ENCODE results near the gene THAP4.

THAP4 gene

GRCh38 chr2:241550616-241551580 is 86.1 kb downstream of the THAP4 start:
- TF ChIP-seq, protein P1, sequence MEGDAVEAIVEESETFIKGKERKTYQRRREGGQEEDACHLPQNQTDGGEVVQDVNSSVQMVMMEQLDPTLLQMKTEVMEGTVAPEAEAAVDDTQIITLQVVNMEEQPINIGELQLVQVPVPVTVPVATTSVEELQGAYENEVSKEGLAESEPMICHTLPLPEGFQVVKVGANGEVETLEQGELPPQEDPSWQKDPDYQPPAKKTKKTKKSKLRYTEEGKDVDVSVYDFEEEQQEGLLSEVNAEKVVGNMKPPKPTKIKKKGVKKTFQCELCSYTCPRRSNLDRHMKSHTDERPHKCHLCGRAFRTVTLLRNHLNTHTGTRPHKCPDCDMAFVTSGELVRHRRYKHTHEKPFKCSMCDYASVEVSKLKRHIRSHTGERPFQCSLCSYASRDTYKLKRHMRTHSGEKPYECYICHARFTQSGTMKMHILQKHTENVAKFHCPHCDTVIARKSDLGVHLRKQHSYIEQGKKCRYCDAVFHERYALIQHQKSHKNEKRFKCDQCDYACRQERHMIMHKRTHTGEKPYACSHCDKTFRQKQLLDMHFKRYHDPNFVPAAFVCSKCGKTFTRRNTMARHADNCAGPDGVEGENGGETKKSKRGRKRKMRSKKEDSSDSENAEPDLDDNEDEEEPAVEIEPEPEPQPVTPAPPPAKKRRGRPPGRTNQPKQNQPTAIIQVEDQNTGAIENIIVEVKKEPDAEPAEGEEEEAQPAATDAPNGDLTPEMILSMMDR (IDR thresholded peaks at IDR 0.05; ENCODE audit: insufficient read depth, low read length, poor library complexity, severe bottlenecking): no peak
- TF ChIP-seq EZH2phosphoT487 (conservative IDR thresholded peaks at IDR 0.05; ENCODE audit: low read length): no peak
- Histone ChIP-seq H3K27me3 (ENCODE audit: low read length) (no peaks in the 10 kb centered on the region), H3K36me3 (ENCODE audit: low read length) (no peaks in the 10 kb centered on the region), H3K4me3 (ENCODE audit: insufficient read depth, low read length, poor library complexity, severe bottlenecking) (no peak overlapping the region), H2AFZ (ENCODE audit: low read depth, low read length, severe bottlenecking) (no peak overlapping the region), H3F3A (ENCODE audit: insufficient read depth) (no peaks in the 10 kb centered on the region), H3K9me2 (replicated peaks; ENCODE audit: insufficient read depth, low read length) (no peaks in the 10 kb centered on the region), H3K9ac (ENCODE audit: low read length) (no peak overlapping the region), H3K9me3 (ENCODE audit: insufficient read depth, low read length) (no peaks in the 10 kb centered on the region), H3K27ac (ENCODE audit: low read depth, low read length) (no peak overlapping the region), H4K20me1 (ENCODE audit: low read depth, low read length) (no peaks in the 10 kb centered on the region), H3K79me2 (ENCODE audit: insufficient read depth, low read length) (no peaks in the 10 kb centered on the region), H3K4me2 (ENCODE audit: low read depth, low read length, poor library complexity, severe bottlenecking) (no peak overlapping the region)

DNA sequence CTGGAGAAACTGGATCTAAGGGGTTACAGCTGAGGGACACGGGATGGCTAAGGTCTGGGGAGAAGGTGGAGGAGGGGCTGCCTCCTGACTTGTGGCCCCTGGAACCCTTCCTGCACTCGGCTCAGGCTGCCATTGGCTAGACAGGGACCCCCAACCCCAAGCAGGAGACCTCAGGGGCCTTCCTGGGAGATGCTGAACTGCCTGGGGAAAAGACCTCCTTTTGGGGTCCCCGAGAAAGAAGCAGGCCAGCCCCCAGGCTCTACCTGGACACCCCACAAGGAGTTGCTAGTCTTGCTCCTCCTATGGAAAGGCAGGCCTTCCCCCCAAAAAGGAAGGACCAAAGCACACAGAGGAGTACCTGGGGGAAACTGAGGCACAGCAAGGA is 88.5 kb downstream of the THAP4 start:
- Histone ChIP-seq H3K4me3 (ENCODE audit: insufficient read depth, low read length, poor library complexity, severe bottlenecking) (no peak overlapping the region), H2AFZ (ENCODE audit: low read depth, low read length, severe bottlenecking) (no peak overlapping the region), H3K9ac (ENCODE audit: low read length) (no peak overlapping the region), H3K36me3 (ENCODE audit: low read length) (no peaks in the 10 kb centered on the region), H4K20me1 (ENCODE audit: low read depth, low read length) (no peaks in the 10 kb centered on the region), H3K79me2 (ENCODE audit: insufficient read depth, low read length) (no peaks in the 10 kb centered on the region), H3K27ac (ENCODE audit: low read depth, low read length) (no peak overlapping the region), H3K9me2 (replicated peaks; ENCODE audit: insufficient read depth, low read length) (no peaks in the 10 kb centered on the region), H3K9me3 (ENCODE audit: insufficient read depth, low read length) (no peaks in the 10 kb centered on the region), H3K27me3 (ENCODE audit: low read length) (no peaks in the 10 kb centered on the region), H3F3A (ENCODE audit: insufficient read depth) (no peaks in the 10 kb centered on the region), H3K4me2 (ENCODE audit: low read depth, low read length, poor library complexity, severe bottlenecking) (no peak overlapping the region)
- no peak for TF ChIP-seq EZH2phosphoT487 (conservative IDR thresholded peaks at IDR 0.05; ENCODE audit: low read length)
- TF ChIP-seq, protein P1 (IDR thresholded peaks at IDR 0.05; ENCODE audit: insufficient read depth, low read length, poor library complexity, severe bottlenecking): no peak

GRCh38 chr2:241547781-241548450 is 89.0 kb downstream of the THAP4 start:
- Histone ChIP-seq H3K79me2 (ENCODE audit: insufficient read depth, low read length) (no peaks in the 10 kb centered on the region), H3K4me3 (ENCODE audit: insufficient read depth, low read length, poor library complexity, severe bottlenecking) (no peak overlapping the region), H3K4me2 (ENCODE audit: low read depth, low read length, poor library complexity, severe bottlenecking) (no peak overlapping the region), H3K36me3 (ENCODE audit: low read length) (no peaks in the 10 kb centered on the region), H3K9me2 (replicated peaks; ENCODE audit: insufficient read depth, low read length) (no peaks in the 10 kb centered on the region), H3F3A (ENCODE audit: insufficient read depth) (no peaks in the 10 kb centered on the region), H2AFZ (ENCODE audit: low read depth, low read length, severe bottlenecking) (no peak overlapping the region), H4K20me1 (ENCODE audit: low read depth, low read length) (no peaks in the 10 kb centered on the region), H3K9me3 (ENCODE audit: insufficient read depth, low read length) (no peaks in the 10 kb centered on the region), H3K27me3 (ENCODE audit: low read length) (no peaks in the 10 kb centered on the region), H3K27ac (ENCODE audit: low read depth, low read length) (no peak overlapping the region), H3K9ac (ENCODE audit: low read length) (no peak overlapping the region)
- TF ChIP-seq, protein P1 (IDR thresholded peaks at IDR 0.05; ENCODE audit: insufficient read depth, low read length, poor library complexity, severe bottlenecking): no peak
- TF ChIP-seq EZH2phosphoT487 (conservative IDR thresholded peaks at IDR 0.05; ENCODE audit: low read length): no peak

Measured in SU-DHL-6 (cell line).